GM13977 (cell line): ENCODE results near the gene BEST2.

Source experiments
- DNase-seq: peaks from one replicate; pipeline ENCODE4 v3.0.0; 2012; ENCODE audit warnings: low spot score
- CTCF ChIP-seq: IDR thresholded peaks from 2 replicates; pipeline ENCODE4 v1.5.1; 2012; ENCODE audit warnings: mild to moderate bottlenecking, control low read depth; ENCODE audit not compliant: insufficient read depth; ENCODE audit errors: extremely low read depth, missing control alignments
- in situ Hi-C: fragments of 300-500 bp; cut with MboI; formaldehyde crosslinking; loops from one replicate; pipeline ENCODE4 v1.12.0; 2022; ENCODE audit warnings: low sequenced_read_pairs, low pct_unique_long_range_greater_than_20kb, mixed read lengths, inconsistent platforms; ENCODE audit not compliant: unreplicated experiment

Gene BEST2

GRCh38 chr19:12789098-12789903 lies 37.7 kb downstream of the BEST2 start:
- in situ Hi-C loops = no loop called here
- TF ChIP-seq CTCF = no peak
- DNase-seq = no peak

GRCh38 chr19:12789904-12790619 lies 38.5 kb downstream of the BEST2 start:
- no peak for TF ChIP-seq CTCF
- in situ Hi-C loops = no loop called here
- DNase-seq = peak; percentile 98

GRCh38 chr19:12790628-12791344 lies 39.2 kb downstream of the BEST2 start:
- in situ Hi-C loops = no loop called here
- TF ChIP-seq CTCF = no peak
- no peak for DNase-seq

- in situ Hi-C loops = no loop called here
These were observed 39.9 kb downstream of the BEST2 start, which contains the start of gene JUNB for GRCh38 chr19:12791345-12792050. JUNB (plus strand) TSS chr19:12791486; CDS start chr19:12791772, 286 bp downstream.

GRCh38 chr19:12792051-12792852 lies 40.7 kb downstream of the BEST2 start:
- in situ Hi-C loops = no loop called here
- no peak for TF ChIP-seq CTCF
- DNase-seq = peak; percentile 69

More at GRCh38 chr19:12791345-12792050, 39.9 kb downstream of the BEST2 start, which contains the start of gene JUNB:
- peak; percentile 95 for DNase-seq
- no peak for TF ChIP-seq CTCF
